NB4 (cell line): ENCODE results near the gene PLP2.

Experiments used
- DNase-seq: peaks from one replicate; pipeline ENCODE4 v3.0.0; 2010; ENCODE audit warnings: low read depth
- H3K4me3 ChIP-seq: one replicate; pipeline ENCODE4 v1.5.1; 2011; ENCODE audit warnings: mild to moderate bottlenecking, low read depth, low read length, moderate library complexity
- MYC ChIP-seq: IDR thresholded peaks from 2 replicates; pipeline ENCODE4 v1.6.1; 2011; ENCODE audit warnings: low read depth, low read length
- POLR2A ChIP-seq: IDR thresholded peaks from 2 replicates; pipeline ENCODE4 v1.6.1; 2011; ENCODE audit warnings: mild to moderate bottlenecking; ENCODE audit not compliant: insufficient read length; ENCODE audit errors: extremely low read depth
- TF ChIP-seq, protein P1 (sequence below): IDR thresholded peaks from one replicate; pipeline ENCODE4 v1.5.1; 2012; ENCODE audit warnings: low read depth, low read length
- TF ChIP-seq, protein P2 (sequence below): IDR thresholded peaks from 2 replicates; pipeline ENCODE4 v1.6.1; 2011; ENCODE audit warnings: low read depth, low read length

PLP2 gene

GRCh38 chrX:49214416-49214815 is 42.7 kb downstream of the PLP2 start:
- H3K4me3 ChIP-seq: no peak overlapping the region
- no peak for DNase-seq
- TF ChIP-seq POLR2A (no peak), MYC (no peak)
- TF ChIP-seq, protein P1, sequence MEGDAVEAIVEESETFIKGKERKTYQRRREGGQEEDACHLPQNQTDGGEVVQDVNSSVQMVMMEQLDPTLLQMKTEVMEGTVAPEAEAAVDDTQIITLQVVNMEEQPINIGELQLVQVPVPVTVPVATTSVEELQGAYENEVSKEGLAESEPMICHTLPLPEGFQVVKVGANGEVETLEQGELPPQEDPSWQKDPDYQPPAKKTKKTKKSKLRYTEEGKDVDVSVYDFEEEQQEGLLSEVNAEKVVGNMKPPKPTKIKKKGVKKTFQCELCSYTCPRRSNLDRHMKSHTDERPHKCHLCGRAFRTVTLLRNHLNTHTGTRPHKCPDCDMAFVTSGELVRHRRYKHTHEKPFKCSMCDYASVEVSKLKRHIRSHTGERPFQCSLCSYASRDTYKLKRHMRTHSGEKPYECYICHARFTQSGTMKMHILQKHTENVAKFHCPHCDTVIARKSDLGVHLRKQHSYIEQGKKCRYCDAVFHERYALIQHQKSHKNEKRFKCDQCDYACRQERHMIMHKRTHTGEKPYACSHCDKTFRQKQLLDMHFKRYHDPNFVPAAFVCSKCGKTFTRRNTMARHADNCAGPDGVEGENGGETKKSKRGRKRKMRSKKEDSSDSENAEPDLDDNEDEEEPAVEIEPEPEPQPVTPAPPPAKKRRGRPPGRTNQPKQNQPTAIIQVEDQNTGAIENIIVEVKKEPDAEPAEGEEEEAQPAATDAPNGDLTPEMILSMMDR: no peak
- TF ChIP-seq, protein P2, sequence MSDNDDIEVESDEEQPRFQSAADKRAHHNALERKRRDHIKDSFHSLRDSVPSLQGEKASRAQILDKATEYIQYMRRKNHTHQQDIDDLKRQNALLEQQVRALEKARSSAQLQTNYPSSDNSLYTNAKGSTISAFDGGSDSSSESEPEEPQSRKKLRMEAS: no peak

- H3K4me3 ChIP-seq: no peak overlapping the region
- DNase-seq: no peak
- TF ChIP-seq POLR2A: no peak
- TF ChIP-seq, protein P2: no peak
- TF ChIP-seq, protein P1: no peak
- TF ChIP-seq MYC: no peak
Measured at GRCh38 chrX:49214996-49215526, 43.4 kb downstream of the PLP2 start.

DNA sequence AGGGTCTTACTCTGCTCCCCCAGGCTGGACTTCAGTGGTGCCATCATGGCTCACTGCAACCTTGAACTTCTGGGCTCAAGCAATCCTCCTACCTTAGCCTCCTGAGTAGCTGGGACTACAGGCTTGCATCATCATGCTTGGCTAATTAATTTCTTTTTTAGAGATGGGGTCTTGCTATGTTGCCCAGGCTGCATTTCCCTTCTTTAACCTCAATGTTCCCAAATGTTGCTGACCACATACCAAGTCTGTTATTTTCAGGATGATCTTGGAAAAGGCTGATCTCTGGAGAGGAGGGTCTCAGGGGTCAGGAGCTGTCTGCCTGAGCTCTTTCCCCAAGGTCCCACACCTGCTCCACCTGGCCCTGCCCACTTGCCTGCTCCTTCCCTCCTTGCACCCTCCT is 48.4 kb downstream of the PLP2 start:
- no peak overlapping the region for H3K4me3 ChIP-seq
- TF ChIP-seq POLR2A: no peak
- no peak for TF ChIP-seq MYC
- TF ChIP-seq, protein P1: no peak
- TF ChIP-seq, protein P2: no peak
- DNase-seq: no peak

- no peak for DNase-seq
- TF ChIP-seq, protein P2: no peak
- no peak for TF ChIP-seq POLR2A
- TF ChIP-seq, protein P1: no peak
- TF ChIP-seq MYC: no peak
- no peak overlapping the region for H3K4me3 ChIP-seq
Measured at GRCh38 chrX:49221868-49222267, 50.2 kb downstream of the PLP2 start.
